HG03097 (cell line): Measurements from ENCODE around the gene C1QTNF5.
A peak's percentile ranks its signal among the peaks of the same experiment; 100 is the strongest.
"Not testable (repeated sequence)": the region's sequence is repeated elsewhere in the genome, so short reads cannot be mapped to it uniquely, and the experiment has no call there.

Source experiments
- ATAC-seq: cut with Tn5 transposase; IDR thresholded peaks from one replicate; pipeline ENCODE4 v1.9.1; 2021; ENCODE audit not compliant: unreplicated experiment, low FRiP score

Gene C1QTNF5, protein sequence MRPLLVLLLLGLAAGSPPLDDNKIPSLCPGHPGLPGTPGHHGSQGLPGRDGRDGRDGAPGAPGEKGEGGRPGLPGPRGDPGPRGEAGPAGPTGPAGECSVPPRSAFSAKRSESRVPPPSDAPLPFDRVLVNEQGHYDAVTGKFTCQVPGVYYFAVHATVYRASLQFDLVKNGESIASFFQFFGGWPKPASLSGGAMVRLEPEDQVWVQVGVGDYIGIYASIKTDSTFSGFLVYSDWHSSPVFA

DNA sequence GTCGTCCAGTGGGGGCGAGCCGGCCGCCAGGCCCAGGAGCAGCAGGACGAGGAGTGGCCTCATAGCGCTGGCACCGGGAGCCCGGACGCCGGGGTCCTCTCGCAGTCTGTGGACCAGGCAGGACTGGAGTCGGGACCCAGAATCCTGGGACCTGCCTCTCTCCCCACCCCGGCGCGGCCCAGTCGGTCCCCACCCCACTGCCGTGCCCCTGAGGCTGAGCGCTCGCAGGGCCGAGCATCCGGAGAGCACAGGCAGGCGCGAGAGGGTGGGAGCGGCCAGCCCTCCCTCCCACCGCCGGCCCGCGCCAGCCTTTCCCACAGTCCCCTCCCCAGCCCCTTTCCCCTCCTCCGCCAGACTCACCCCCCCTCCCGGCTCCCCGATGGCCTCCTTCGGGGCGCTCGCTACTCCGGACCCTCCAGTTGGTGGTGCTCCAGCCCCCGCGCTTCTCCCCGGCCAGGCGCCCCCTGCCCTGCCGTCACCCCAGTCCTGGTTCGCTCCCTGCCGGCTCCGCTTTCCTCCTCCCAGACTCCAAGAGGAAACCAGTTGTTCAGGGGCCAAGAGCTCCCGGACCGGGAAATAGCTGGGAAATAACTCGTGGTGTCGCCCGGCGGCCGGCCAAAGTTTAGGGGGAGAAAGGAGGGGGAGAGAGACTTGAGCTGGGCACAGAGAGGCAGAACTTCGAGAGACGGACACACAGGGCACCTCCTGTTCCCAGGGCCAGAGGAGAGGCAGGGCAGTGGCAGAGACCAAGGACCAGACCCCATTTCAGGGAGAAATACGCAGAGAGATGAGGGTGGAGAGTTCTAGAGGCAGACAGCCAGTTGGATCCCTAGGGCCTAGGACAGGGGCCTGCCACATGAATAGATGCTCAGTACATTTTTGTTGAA lies at the start of gene C1QTNF5:
C1QTNF5 (minus strand) TSS at position 549 of the 887 bp plus-strand sequence; CDS start at position 63, 486 bp downstream.
- no peak for ATAC-seq

- ATAC-seq = no peak
Observed at GRCh38 chr11:119389611-119390254, 49.0 kb upstream of the C1QTNF5 start.

GRCh38 chr11:119388103-119388502 lies 47.4 kb upstream of the C1QTNF5 start:
- ATAC-seq = no peak

- ATAC-seq = no peak
Observed at GRCh38 chr11:119384332-119384731, 43.6 kb upstream of the C1QTNF5 start.

DNA sequence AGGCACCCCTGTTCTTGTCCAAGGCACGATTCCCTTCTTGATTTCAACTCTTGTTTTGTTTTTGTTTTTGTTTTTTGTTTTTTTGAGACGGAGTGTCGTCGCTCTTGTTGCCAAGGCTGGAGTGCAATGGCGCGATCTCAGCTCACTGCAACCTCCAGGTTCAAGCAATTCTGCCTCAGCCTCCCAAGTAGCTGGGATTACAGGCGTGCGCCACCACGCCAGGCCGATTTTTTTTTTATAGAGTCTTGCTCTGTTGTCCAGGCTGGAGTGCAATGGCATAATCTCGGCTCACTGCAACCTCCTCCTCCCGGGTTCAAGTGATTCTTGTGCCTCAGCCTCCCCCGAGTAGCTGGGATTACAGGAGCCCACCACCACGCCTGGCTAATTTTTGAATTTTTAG lies 41.8 kb upstream of the C1QTNF5 start:
- not testable (repeated sequence) for ATAC-seq

DNA sequence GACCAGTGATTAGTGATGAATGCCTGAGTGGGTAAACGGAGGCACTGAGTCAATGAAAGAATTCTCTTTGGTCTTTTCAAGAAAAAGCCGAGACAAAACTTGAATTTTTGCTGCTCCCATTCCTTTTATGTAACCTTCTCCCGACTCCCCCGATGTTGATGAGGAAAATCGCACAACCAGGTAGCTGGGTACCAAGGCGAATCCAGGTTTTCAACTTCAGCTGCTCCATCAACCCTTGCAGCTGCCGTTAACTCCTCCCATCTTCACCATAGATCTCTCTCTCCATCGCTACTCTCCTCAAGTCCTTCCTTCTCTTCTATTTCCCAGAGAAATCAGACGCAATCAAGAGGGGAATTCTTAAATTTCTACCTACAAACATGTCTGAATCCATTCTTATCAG lies 41.4 kb upstream of the C1QTNF5 start:
- ATAC-seq = no peak

DNA sequence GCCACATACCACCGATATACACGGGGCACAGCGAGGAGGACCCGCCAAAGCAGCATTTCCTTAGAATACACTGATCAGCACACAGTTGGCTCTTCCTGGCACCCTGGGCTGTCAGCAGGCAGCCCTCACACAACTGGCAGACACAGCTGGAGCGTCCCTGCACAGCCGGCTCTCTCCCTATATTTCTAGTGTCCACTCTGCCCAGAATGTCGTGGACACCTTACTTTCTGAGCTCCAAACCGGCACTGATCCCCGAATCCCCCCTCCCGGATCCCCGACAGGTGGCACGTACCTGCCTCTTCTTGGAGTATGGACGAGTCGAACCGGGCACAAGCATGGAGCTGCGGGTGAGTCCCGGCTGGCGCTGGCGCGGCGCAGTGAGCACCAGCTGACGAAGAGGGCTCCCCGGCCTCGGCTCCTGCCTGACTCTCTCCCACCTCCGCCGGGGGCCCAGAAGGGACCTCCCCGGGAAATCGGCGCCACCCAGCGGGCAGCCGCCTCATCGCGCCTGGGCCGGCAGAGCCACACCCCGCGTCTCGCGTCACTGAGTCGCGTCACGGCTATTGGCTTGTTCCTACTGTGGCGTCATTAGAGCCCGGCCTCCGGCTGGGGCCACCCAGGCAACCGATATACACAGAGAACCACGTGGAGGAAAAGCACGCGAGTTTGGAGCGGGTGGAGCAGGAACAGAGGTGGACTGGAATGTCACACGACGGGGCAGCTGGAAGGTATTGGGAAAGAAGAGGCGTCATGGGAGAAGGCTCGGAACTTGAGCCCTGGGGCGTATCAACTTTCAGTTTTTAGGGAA lies 40.7 kb upstream of the C1QTNF5 start, which contains the start of gene USP2:
USP2 (minus strand) TSS at position 510 of the 808 bp plus-strand sequence. CDS start 8,210 bp downstream, outside the sequence.
- peak; percentile 87 for ATAC-seq

DNA sequence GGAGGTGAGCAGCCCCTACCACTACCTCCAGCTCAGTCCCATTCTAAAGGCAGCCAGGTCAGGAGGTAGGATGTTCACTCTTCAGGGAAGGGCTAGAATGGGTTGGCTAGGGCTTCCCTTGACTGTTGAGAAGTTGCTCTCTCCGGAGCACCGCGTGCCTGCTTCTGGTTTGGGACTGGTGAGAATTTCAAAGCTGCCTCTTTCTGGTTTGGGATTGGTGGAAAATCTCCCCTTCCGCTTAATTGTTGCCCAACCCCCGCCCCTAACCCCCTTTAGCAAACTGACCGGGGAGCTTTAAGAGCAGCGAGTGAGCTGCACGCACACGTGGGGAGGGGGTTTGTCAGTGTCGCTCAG lies 40.1 kb upstream of the C1QTNF5 start:
- ATAC-seq = no peak

DNA sequence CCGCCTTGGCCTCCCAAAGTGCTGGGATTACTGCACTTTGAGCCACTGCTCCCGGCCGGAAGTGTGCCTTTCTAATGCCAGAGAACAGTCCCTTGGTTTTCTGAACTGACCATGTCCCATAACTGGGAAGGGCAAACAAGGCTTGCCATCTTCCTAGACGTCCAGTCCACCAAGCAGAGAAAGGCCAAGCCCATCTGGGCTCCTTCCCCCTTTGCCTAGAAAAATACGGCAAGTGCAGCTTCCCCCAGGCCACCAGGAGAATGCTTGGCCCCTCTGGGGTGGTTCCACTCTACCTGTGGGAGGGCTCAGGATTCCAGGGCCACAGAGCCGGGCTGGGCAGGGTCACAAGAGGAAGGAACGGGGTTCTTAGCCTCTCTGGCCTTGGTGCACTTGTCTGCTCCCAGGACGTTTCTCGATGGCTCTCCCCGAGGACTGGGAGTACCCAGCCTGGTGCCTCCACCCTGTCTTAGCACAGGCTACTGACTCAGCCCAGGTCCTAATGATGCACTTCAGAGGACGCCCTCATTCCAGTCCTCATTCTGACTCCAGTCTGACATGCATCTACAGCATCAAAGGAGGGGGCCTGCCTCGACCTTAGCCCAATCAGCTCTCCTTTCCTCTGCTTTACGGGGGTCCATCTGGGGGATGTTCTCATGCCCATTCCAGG lies 39.6 kb upstream of the C1QTNF5 start:
- ATAC-seq = no peak

DNA sequence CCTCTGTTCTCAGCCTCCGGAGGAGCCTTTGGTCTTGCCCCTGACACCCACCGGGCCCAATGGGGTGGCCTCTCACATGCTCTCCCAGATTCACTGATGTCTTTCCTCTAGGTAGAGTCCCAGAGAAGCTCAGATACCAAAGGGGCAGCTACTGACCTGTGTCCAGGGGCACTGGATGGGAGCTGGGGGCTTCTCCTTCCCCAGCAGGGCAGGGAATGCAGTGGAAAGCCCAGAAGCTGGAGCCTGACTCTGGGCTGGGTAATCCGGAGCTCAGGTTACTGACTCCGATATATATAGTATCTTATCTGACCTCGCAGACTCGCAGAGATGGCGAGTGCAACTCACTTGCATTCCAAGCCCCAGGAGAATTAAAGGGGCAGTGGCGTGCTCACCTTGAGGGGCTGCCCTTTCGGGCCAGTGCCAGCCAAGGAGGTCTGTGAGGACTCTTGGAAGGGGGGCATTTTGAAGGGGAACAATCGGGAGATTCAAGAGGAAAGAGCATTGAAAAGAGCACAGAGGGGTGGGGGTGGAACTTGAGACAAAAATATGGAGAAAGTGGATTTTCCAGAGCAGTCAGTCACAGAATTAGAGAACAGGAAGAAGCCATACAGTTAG lies 38.3 kb upstream of the C1QTNF5 start:
- no peak for ATAC-seq

GRCh38 chr11:119377961-119378667 lies 37.4 kb upstream of the C1QTNF5 start:
- ATAC-seq = no peak

- ATAC-seq = no peak
Observed at GRCh38 chr11:119377112-119377901, 36.6 kb upstream of the C1QTNF5 start.

- ATAC-seq = no peak
Observed at GRCh38 chr11:119376197-119376847, 35.6 kb upstream of the C1QTNF5 start.

DNA sequence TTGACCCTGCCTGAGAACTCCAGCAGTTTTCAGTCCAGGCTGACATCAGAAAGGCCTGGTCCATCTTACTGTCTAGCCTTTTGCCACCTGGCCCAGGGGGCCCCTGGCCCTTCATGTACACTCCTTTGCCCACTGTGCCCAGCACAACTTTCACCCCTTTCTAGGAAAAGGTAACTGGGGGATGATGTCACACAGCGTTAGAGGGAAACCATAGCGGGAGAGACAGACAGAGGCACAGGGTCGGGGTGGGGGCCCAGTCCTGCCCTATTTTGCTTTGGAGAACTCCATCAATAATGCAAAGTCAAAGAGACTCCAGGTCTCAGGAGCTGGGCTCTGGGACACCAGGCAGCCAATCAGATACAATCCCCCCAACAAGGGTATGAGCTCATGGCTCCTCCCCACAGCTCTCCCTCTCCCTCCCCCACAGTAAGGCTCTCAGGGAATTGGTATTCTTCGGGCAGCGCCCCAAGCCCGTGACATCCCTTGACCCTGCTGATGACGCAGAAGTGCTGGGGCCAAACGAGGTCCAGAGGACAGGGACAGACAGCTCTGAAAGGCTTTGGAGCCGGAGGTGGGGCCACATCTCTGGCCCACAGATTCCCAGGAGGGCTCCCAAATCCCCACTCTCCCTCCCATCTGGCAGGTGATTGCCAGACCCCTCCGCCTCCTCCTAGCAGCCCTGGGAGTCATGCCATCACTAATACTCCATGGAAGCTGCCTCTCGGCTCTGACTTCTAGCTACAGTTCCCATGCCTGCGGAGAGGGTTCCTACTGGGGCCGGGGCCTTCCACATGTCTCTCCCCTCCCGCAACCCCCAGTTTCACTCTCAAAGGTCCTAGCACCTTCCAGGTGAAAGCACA lies 34.9 kb upstream of the C1QTNF5 start:
- no peak for ATAC-seq

GRCh38 chr11:119374632-119375336 lies 34.1 kb upstream of the C1QTNF5 start:
- no peak for ATAC-seq
